ENCODE data around the gene IZUMO4.

Gene IZUMO4

DNA sequence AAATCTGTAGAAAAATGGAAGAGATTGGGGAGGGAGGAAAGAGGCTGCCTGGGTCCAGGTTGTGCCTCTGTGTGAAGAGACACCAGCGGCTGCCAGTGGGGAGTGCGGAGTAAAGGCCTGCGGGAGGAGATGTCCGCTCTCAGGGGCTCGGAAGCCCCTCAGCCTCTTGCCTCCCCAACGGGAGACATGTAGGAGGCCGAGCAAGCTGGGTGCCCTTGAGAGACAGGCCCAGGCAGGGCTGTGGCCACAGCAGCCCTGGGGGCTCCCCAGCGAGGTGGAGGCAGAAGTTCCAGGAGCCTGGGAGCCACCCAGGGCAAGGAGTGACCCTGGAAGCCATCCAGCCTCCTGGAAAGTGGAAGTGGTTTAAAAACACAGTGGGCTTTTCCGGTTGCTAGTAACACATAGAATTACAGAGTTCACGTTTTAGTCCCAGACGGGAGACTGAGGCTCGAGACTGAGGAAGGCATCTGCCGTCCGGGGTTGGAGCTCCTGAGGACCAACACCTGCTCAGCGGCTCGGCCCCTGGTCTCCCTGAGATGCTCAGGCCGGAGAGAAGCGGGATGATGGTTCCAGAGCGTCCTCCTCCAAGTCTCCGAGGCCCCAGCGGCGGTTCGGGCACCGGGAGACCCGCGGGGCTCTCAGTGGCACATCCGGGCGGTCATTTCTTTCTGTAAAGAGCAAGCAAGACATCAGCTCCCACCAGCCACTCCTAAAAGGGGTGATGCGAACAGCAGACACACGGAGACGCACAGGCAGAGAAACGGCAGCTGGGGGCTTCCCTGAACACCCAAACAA lies 23.8 kb upstream of the IZUMO4 start:
- TF ChIP-seq, protein P1, sequence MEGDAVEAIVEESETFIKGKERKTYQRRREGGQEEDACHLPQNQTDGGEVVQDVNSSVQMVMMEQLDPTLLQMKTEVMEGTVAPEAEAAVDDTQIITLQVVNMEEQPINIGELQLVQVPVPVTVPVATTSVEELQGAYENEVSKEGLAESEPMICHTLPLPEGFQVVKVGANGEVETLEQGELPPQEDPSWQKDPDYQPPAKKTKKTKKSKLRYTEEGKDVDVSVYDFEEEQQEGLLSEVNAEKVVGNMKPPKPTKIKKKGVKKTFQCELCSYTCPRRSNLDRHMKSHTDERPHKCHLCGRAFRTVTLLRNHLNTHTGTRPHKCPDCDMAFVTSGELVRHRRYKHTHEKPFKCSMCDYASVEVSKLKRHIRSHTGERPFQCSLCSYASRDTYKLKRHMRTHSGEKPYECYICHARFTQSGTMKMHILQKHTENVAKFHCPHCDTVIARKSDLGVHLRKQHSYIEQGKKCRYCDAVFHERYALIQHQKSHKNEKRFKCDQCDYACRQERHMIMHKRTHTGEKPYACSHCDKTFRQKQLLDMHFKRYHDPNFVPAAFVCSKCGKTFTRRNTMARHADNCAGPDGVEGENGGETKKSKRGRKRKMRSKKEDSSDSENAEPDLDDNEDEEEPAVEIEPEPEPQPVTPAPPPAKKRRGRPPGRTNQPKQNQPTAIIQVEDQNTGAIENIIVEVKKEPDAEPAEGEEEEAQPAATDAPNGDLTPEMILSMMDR (conservative IDR thresholded peaks at IDR 0.05): no peak
- no peak overlapping the region for H3K27ac ChIP-seq

- TF ChIP-seq, protein P1 (conservative IDR thresholded peaks at IDR 0.05): no peak
- H3K27ac ChIP-seq: no peak overlapping the region
Measured at GRCh38 chr19:2076526-2076944, 20.2 kb upstream of the IZUMO4 start.

- TF ChIP-seq, protein P1 (conservative IDR thresholded peaks at IDR 0.05): no peak
- H3K27ac ChIP-seq: no peak overlapping the region
Measured at GRCh38 chr19:2077398-2077797, 19.3 kb upstream of the IZUMO4 start.

DNA sequence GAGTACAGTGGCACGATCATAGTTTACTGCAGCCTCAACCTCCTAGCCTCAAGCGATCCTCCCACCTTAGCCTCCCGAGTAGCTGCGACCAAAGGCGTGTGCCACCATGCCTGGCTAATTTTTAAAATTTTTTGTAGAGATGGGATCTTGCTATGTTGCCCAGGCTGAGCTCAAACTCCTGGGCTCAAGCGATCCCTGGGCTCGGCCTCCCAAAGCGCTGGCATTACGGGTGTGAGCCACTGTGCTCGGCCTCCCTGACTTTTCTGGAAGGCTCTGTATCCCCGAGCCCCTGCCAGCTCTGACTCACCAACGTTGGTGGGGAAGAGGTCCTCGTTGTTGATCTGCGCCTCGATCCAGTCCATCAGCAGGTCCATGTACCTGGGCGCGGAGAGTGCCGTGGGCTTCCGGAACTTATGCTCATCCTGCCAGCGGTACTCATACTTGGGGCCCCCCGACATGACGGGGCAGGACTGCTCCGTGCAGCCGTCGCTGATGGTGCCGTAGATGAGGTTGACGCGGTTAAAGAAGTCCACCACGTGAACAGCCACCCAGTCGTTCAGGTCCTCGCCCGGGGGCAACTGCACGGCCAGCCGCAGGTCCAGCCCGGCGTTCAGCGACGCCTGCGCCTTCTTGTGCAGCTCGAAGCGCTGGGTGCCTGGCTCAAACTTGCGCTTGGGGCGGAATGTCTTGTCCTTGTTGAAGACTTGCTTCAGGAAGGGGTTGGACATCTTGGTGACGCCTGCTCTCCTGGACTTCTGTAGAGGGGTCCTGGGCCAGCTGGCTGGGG lies 18.7 kb upstream of the IZUMO4 start:
- no peak overlapping the region for H3K27ac ChIP-seq
- TF ChIP-seq, protein P1 (conservative IDR thresholded peaks at IDR 0.05): no peak

DNA sequence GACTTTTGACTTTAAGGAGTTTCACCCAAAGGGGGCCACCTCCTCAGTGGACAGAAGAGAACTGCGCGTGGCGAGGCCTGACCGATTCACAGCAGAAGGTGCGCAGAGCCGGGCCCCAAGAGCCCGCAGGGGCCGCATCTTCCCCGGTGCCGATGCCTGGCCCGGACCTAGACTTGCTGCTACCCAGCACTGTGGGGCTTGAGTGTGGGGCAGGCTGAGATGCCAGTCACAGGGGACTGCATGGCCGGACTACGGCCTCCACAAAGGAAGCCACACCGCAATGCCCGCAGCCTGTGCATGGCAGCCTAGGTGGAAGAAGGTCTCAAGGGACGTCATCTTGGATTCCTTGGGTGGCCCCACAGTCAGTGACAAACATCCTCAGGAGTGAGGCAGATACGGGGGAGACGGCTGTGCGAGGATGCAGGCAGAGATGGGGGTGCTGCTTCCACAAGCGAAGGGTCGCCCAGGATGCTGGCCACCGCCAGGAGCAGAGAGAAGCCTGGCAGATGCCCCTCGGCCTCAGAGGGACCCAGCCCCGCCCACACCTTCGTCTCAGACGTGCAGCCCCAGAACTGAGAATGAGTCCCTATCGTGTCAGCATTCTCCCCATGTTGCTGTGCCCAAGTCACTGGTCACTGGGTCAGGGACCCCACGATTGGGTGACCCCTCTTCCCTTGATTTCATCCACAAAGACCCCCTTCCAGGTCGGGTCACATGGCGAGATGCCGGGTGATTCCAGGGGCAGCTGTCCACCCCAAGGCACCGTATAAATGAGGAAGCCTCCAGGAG lies 17.4 kb upstream of the IZUMO4 start:
- TF ChIP-seq, protein P1 (conservative IDR thresholded peaks at IDR 0.05): no peak
- H3K27ac ChIP-seq: no peak overlapping the region

DNA sequence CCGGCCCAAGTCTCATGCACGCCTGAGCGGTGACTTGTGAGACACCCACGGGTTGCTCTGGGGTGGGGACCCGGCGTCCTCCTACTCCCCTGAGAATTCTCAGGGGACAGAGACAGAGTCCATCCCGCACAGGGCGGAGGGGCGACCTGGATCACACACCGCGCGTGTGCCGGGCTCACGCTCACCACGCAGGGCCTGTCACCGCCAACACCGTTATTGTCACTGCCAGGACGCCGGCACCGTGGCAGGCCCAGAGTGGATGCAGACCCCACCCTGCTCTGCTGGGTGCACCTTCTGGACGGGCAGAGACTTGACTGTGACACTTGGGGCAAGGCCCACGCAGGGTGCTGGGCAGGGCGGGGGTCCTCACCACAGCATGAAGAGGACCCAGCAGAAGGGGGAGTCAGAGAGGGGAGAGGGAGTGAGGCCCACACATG lies 16.8 kb upstream of the IZUMO4 start:
- H3K27ac ChIP-seq: no peak overlapping the region

More for the DNA sequence above, 16.8 kb upstream of the IZUMO4 start:
- TF ChIP-seq, protein P1 (conservative IDR thresholded peaks at IDR 0.05): no peak
